HG03565 (cell line): ENCODE results near the gene KLK5.

Experiments
- ATAC-seq: cut with Tn5 transposase; IDR thresholded peaks from one replicate; pipeline ENCODE4 v1.9.1; 2021; ENCODE audit warnings: mild to moderate bottlenecking, moderate library complexity; ENCODE audit not compliant: unreplicated experiment

KLK5 gene

GRCh38 chr19:50969413-50969760 is 16.5 kb upstream of the KLK5 start, which contains the start of gene KLK6:
TSS of gene KLK6 (minus strand) at chr19:50969591. CDS start at chr19:50968104, 1,487 bp downstream.
- no peak for ATAC-seq

- no peak for ATAC-seq
Observed at GRCh38 chr19:50968716-50969412, 16.0 kb upstream of the KLK5 start.

GRCh38 chr19:50967929-50968715 is 15.3 kb upstream of the KLK5 start:
- no peak for ATAC-seq

GRCh38 chr19:50964266-50964665 is 11.4 kb upstream of the KLK5 start:
- no peak for ATAC-seq

- ATAC-seq = no peak
Observed at GRCh38 chr19:50963381-50963780, 10.5 kb upstream of the KLK5 start.

GRCh38 chr19:50962245-50962644 is 9.4 kb upstream of the KLK5 start:
- ATAC-seq = no peak

- ATAC-seq = no peak
Observed at GRCh38 chr19:50959731-50960500, 7.1 kb upstream of the KLK5 start.

- no peak for ATAC-seq
Observed at GRCh38 chr19:50957587-50957986, 4.7 kb upstream of the KLK5 start.

- no peak for ATAC-seq
Observed at GRCh38 chr19:50949861-50950260, 3.0 kb downstream of the KLK5 start.

- ATAC-seq = no peak
Observed at GRCh38 chr19:50947123-50947522, 5.7 kb downstream of the KLK5 start.

- no peak for ATAC-seq
Observed at GRCh38 chr19:50944795-50945194, 8.0 kb downstream of the KLK5 start.

- no peak for ATAC-seq
Observed at GRCh38 chr19:50943074-50943828, 9.6 kb downstream of the KLK5 start.

- ATAC-seq = no peak
Observed at GRCh38 chr19:50939596-50939995, 13.2 kb downstream of the KLK5 start.

- ATAC-seq = no peak
Observed at GRCh38 chr19:50933640-50934039, 19.2 kb downstream of the KLK5 start.

- no peak for ATAC-seq
Observed at GRCh38 chr19:50932690-50933083, 20.2 kb downstream of the KLK5 start.

- ATAC-seq = no peak
Observed at GRCh38 chr19:50932018-50932689, 20.7 kb downstream of the KLK5 start.

- ATAC-seq = no peak
Observed at GRCh38 chr19:50931023-50931422, 21.8 kb downstream of the KLK5 start.

- no peak for ATAC-seq
Observed at GRCh38 chr19:50928831-50929230, 24.0 kb downstream of the KLK5 start.

GRCh38 chr19:50926144-50926543 is 26.7 kb downstream of the KLK5 start:
- ATAC-seq = no peak

- ATAC-seq = no peak
Observed at GRCh38 chr19:50925734-50926133, 27.1 kb downstream of the KLK5 start.
